ENCODE results near the gene PDXK. TPM values are rescaled to one million over a fixed set of nuclear protein-coding genes. Genes with fewer than 3 reads are reported as not detected.

The PDXK gene
- total and polyA plus RNA-seq, 2 of the 8 experiments (the other 6 are each of a cell fraction or from before 2014, with no cell fraction given) = 78.0 to 112 TPM

GRCh38 chr21:43809853-43810504, 91.0 kb downstream of the PDXK start:
- Histone ChIP-seq H4K5ac (ENCODE audit: insufficient read length, low read depth, low read length) (no peak overlapping the region), H2AFZ (ENCODE audit: low read length) (no peak overlapping the region), H3K14ac (ENCODE audit: insufficient read length) (no peak overlapping the region), H4K91ac (replicated peaks; ENCODE audit: insufficient read length, low read length) (no peak overlapping the region), H3K36me3 (ENCODE audit: control insufficient read depth in 2 of 4, insufficient read depth in 4 of 4, low read length in 3 of 4) (no peaks in the 10 kb centered on the region; a peak in 2 of 8 replicates), H3K4me3 (ENCODE audit: extremely low read depth in 1 of 4, insufficient read depth in 2 of 4, low read depth in 3 of 4, low read length in 4 of 4) (no peak overlapping the region), H2AK5ac (ENCODE audit: low read depth, low read length) (no peak overlapping the region), H3K23ac (ENCODE audit: insufficient read length) (no peak overlapping the region), H2BK5ac (ENCODE audit: low read depth, low read length) (no peak overlapping the region), H4K8ac (ENCODE audit: extremely low read depth, insufficient read depth, low read length) (no peak overlapping the region; the same call in 1 of the 2 replicates), H3K79me2 (ENCODE audit: control insufficient read depth in 1 of 2, insufficient read depth in 2 of 2, low read length in 2 of 2) (no peaks in the 10 kb centered on the region), H4K20me1 (replicated peaks in 1 of 2; ENCODE audit: control insufficient read depth in 1 of 2, insufficient read depth in 2 of 2, low read length in 2 of 2) (peaks cover 0 to 2% of the 10 kb centered on the region in 2 experiments), H3K9me3 (ENCODE audit: insufficient read depth in 2 of 2, low read depth in 1 of 2, low read length in 1 of 2) (no peaks in the 10 kb centered on the region), H2BK20ac (ENCODE audit: low read length) (no peak overlapping the region), H3K4me1 (replicated peaks in 1 of 4; ENCODE audit: control insufficient read depth in 3 of 4, insufficient read depth in 4 of 4, low read length in 3 of 4) (peaks cover 0 to 15% (median 12%) of the 10 kb centered on the region in 4 experiments; a peak in 6 of 7 replicates), H3K23me2 (ENCODE audit: low read depth, low read length) (peaks cover 2% of the 10 kb centered on the region; the same call in 1 of the 2 replicates), H2BK15ac (ENCODE audit: low read length) (no peak overlapping the region), H3K18ac (ENCODE audit: extremely low read depth, low read length) (no peak overlapping the region), H3K4ac (replicated peaks; ENCODE audit: insufficient read length, low read depth, low read length) (no peak overlapping the region), H2BK12ac (ENCODE audit: low read depth, low read length) (0 out of 2 replicates have a peak overlapping the region, but pooled peaks have one; percentile 50), H3K79me1 (ENCODE audit: low read depth, low read length) (no peaks in the 10 kb centered on the region), H2BK120ac (replicated peaks; ENCODE audit: low read depth, low read length) (no peak overlapping the region), H3K27ac (ENCODE audit: low read depth, low read length) (no peak overlapping the region), H3K9ac (replicated peaks in 1 of 4; ENCODE audit: extremely low read depth in 1 of 4, low read depth in 3 of 4, low read length in 3 of 4) (no peak overlapping the region), H3K27me3 (replicated peaks in 1 of 4; ENCODE audit: control insufficient read depth in 3 of 4, extremely low read depth in 1 of 4, insufficient read depth in 3 of 4, low read length in 3 of 4) (no peaks in the 10 kb centered on the region), H3K56ac (replicated peaks; ENCODE audit: insufficient read length, low read depth, low read length) (no peak overlapping the region), H3K4me2 (ENCODE audit: insufficient read depth in 1 of 2, low read depth in 2 of 2, low read length in 2 of 2) (no peak overlapping the region)
- FAIRE-seq (no peak), DNase-seq (ENCODE audit: low read depth in 1 of 2, low spot score in 2 of 2) (no peak)
- CTCF ChIA-PET (ENCODE audit: partially characterized antibody) = interaction anchor here (0.7 to 2.4 kb wide), 25 partner anchors 13 to 186 kb away, joined by 3 to 15 read pairs (median 4); partner anchors contain the start of gene RRP1
- 87% methylated on average over 19 of the region's 26 CpGs; no CpG with 5 or more reads in 1 of the 2 experiments for WGBS, 2 experiments (ENCODE audit: extremely low coverage in 1 of 2, insufficient coverage in 1 of 2, insufficient read length in 1 of 2, insufficient replicate concordance in 2 of 2, low coverage in 1 of 2, low lambda C conversion rate in 2 of 2, missing lambda C conversion rate in 1 of 2)
- POLR2A ChIA-PET (ENCODE audit: partially characterized antibody) = interaction anchor here (0.7 to 8.4 kb wide), 8 partner anchors 9 to 41 kb away, joined by 3 to 80 read pairs (median 5); partner anchors contain the start of gene RRP1
- TF ChIP-seq JUN (IDR thresholded peaks at IDR 0.05; ENCODE audit: low read depth, low read length) (no peak), ZNF274 (IDR thresholded peaks at IDR 0.05; ENCODE audit: borderline replicate concordance, extremely low read depth, low read length) (no peak), SP4 (IDR thresholded peaks at IDR 0.05; ENCODE audit: low read length) (no peak), YY1 (IDR thresholded peaks at IDR 0.05; ENCODE audit: low read depth, low read length) (no peak), RFX5 (IDR thresholded peaks at IDR 0.05; ENCODE audit: borderline replicate concordance, low read depth, low read length) (no peak), POU5F1 (IDR thresholded peaks at IDR 0.05; ENCODE audit: low read depth, low read length) (no peak), CHD2 (IDR thresholded peaks at IDR 0.05; ENCODE audit: low read length) (no peak), GTF2F1 (IDR thresholded peaks at IDR 0.05; ENCODE audit: borderline replicate concordance, low read depth, low read length) (no peak), CBX8 (IDR thresholded peaks at IDR 0.05; ENCODE audit: borderline replicate concordance, low read depth, low read length) (no peak), E2F6 (IDR thresholded peaks at IDR 0.05) (no peak), SP1 (IDR thresholded peaks at IDR 0.05; ENCODE audit: low read depth, low read length) (no peak), RXRA (IDR thresholded peaks at IDR 0.05; ENCODE audit: insufficient read depth, low read depth, low read length) (no peak), GABPA (IDR thresholded peaks at IDR 0.05; ENCODE audit: borderline replicate concordance, insufficient read depth, low read length) (no peak)

Data from H1 (cell line).